Measurements from ENCODE around the gene TXNDC5.
"Not testable (repeated sequence)": the region's sequence is repeated elsewhere in the genome, so short reads cannot be mapped to it uniquely, and the experiment has no call there.

TXNDC5 gene

DNA sequence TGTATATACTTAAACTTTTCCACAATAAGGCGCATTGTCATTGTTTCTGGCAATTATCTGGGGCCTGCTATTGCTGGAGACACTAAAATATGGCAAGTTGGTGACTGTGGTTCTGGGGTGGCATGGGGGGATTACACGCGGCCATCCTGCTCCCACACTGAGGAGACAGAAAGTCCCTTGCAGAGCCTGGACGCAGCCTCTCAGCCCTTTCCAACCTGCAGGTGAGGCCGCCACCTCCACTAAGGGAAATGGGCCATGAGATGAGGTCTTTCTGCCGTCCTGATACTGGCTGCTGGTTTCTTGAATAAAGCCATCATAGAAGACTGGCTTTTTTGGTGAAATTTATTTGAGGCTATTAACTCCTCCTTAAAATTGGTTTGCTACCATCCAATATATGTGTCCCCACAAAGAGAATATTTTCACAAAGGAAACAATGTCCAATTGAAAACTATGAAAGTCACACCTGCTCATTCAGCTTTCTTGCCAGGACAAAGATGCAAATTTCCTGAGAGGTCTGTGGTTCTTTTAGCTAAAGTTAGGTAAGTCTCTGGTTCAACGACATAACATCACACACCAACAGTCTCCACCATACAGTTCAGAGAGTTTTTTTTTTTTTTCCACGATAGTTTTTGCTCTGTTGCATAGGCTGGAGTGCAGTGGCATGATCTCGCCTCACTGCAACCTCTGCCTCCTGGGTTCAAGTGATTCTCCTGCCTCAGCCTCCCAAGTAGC is 13.0 kb downstream of the TXNDC5 start:
- H3K27ac ChIP-seq = no peak overlapping the region
- TF ChIP-seq, protein P1, sequence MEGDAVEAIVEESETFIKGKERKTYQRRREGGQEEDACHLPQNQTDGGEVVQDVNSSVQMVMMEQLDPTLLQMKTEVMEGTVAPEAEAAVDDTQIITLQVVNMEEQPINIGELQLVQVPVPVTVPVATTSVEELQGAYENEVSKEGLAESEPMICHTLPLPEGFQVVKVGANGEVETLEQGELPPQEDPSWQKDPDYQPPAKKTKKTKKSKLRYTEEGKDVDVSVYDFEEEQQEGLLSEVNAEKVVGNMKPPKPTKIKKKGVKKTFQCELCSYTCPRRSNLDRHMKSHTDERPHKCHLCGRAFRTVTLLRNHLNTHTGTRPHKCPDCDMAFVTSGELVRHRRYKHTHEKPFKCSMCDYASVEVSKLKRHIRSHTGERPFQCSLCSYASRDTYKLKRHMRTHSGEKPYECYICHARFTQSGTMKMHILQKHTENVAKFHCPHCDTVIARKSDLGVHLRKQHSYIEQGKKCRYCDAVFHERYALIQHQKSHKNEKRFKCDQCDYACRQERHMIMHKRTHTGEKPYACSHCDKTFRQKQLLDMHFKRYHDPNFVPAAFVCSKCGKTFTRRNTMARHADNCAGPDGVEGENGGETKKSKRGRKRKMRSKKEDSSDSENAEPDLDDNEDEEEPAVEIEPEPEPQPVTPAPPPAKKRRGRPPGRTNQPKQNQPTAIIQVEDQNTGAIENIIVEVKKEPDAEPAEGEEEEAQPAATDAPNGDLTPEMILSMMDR (IDR thresholded peaks at IDR 0.05) = no peak
- H3K4me3 ChIP-seq = no peak overlapping the region
- no peak for DNase-seq (ENCODE audit: low spot score)

DNA sequence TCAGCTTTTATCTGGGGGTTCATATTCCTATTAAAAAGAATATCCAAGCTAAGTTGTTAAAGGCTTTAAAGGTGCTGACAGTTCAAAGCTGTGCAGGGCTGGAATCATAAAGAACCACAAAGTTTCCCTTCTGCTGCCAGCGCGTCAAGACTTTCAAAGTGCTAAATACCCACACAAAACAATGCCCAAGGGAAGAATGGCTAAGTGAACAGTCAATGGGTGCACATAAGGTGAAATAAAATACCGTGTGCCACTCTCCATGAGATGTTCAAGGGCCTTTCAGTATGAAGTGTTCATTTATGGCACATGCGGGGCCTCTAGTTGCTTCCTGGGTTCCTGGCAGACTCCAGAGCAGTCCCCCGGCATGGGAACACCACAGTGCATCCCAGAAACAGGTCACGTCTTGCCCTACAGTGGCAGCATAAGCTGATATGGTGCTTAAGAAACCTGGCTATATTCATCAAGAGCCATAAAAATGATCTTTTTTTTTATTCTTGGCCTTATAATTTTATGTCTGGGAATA is 14.1 kb downstream of the TXNDC5 start:
- H3K4me3 ChIP-seq = no peak overlapping the region
- no peak overlapping the region for H3K27ac ChIP-seq
- no peak for DNase-seq (ENCODE audit: low spot score)
- TF ChIP-seq, protein P1 (IDR thresholded peaks at IDR 0.05) = no peak

DNA sequence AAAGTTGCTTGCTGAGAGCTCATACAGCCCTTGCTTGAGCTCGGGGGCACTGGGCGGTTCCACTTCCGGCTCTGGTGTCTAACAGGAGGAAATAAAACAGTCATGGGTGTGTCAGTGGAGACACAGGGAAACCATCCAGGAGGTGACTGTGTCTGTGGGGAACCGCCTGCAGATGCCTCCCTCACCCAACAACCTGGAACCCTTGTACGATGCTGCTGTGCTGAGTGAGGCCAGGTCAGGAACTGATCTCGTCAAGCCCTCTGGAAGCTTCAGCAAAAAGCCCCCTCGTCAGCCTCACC is 15.5 kb downstream of the TXNDC5 start:
- Histone ChIP-seq H3K4me3 (no peak overlapping the region), H3K27ac (no peak overlapping the region)
- DNase-seq (ENCODE audit: low spot score) = no peak
- TF ChIP-seq, protein P1 (IDR thresholded peaks at IDR 0.05) = no peak

DNA sequence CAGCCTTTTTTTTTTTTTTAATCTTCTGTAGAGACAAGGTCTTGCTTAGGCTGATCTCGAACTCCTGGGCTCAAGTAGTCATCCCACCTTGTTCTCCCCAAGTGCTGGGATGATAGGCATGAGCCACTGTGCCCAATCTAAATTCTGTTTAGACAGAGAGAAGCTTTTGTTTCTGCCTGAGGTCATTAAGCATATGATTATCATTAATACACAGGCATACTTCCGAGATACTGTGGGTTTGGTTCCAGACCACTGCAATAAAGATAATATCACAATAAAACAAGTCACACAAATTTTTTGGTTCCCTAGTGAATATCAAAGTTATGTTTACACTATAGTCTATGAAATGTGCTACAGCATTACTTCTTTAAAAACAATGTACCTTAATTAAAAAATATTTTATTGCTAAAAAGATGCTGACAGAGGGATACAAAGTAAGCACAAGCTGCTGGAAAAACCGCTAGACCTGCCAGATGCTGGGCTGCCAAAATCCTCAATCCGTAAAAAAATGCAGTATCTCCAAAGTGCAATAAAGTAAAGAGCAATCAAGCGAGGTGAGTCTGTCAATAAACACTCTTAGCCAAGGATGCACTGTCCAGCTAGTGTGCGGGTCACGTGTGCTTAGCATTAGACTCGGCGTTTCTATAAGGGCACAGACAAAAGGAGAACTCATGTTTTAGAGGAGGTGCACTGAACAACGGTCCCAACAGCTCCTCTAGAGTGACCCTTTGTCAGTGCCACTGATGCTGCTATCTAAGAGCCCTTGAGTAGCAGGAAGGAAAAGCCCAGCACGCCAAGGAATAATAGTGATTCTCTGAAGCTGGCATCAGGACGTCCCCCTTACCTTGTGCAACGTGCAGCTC is 16.1 kb downstream of the TXNDC5 start:
- Histone ChIP-seq H3K4me3 (no peak overlapping the region), H3K27ac (no peak overlapping the region)
- TF ChIP-seq, protein P1 (IDR thresholded peaks at IDR 0.05) = no peak
- no peak for DNase-seq (ENCODE audit: low spot score)

DNA sequence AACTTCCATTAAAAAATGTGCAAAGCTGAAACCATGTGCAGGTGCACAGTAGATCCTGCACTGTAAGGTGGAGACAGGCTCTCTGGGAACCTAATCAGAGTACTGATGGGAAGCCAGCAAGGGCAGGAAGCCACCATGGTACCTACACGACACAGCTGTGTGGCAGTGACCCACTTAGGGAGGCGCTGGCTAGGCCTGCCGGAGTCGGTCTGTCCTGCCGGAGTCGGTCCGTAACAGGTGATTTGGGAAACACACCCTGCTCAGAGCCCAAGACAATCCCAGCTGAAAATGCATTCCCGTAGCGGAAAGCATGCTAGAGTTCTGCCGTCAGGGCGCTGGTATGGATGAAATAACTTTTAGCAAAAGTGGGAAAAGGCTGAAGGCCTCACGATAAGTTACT is 17.2 kb downstream of the TXNDC5 start:
- no peak overlapping the region for H3K4me3 ChIP-seq
- H3K27ac ChIP-seq = no peak overlapping the region
- TF ChIP-seq, protein P1 (IDR thresholded peaks at IDR 0.05) = no peak
- no peak for DNase-seq (ENCODE audit: low spot score)

DNA sequence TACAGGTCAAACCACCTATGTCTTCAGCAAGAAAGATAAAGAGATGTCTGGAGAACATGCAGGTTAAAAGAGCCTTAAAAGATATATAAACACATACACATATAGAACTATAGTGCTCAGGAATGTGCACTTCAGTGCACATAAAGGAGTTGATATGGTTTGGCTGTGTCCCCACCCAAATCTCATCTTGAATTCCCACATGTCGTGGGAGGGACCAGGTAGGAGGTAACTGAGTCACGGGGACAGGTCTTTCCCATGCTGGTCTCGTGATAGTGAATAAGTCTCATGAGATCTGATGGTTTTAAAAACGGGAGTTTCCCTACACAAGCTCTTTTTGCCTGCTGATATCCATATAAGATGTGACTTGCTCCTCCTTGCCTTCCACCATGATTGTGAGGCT is 18.2 kb downstream of the TXNDC5 start:
- DNase-seq (ENCODE audit: low spot score); H3K27ac ChIP-seq; H3K4me3 ChIP-seq: not testable (repeated sequence)

DNA sequence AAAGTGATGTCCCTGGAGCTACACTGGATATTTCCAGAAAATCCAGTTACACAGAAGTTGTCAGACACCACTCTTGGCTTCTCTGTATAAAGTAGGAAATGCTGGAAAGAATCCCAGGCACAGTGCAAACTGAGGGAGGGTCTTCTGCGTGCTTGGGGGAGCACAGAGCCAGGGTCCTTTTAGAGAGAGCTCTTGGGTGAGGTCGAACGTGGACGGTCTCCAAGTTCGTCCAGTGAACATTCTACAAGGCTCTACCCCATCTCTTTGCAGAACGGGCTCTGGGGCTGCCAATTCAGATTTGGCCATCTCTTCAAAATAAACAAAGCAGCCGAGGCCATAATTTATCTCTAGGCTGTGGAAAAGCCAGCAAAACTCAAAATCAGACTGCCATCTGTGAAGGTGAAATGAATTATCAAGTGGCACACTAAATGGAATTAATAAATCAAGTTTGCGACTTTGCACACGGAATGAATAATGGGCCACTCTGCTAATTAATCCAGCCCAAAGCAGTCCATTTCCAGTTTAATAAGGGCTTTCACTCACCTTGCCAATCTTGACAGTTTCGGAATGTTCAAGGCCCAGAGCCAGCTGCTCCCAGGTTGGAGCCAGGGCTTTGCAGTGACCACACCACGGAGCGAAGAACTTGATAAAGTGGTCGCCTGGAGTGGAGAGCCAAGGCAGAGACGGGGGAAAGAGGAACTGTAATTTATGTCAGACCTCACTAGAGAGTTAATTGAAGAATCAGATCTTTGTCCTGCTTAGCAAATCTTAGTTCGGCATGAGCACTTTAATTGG is 19.3 kb downstream of the TXNDC5 start:
- no peak overlapping the region for H3K4me3 ChIP-seq

More for the DNA sequence above, 19.3 kb downstream of the TXNDC5 start:
- DNase-seq (ENCODE audit: low spot score) = no peak
- no peak overlapping the region for H3K27ac ChIP-seq
- TF ChIP-seq, protein P1 (IDR thresholded peaks at IDR 0.05) = no peak
